ENCODE data around the gene CYCS. TPM values are rescaled to one million over a fixed set of nuclear protein-coding genes. Genes with fewer than 3 reads are reported as not detected.
"Not testable (repeated sequence)": the region's sequence is repeated elsewhere in the genome, so short reads cannot be mapped to it uniquely, and the experiment has no call there.

Gene CYCS
- total and polyA plus RNA-seq, 10 of the 15 experiments (the other 5 are each of a cell fraction or from before 2014, with no cell fraction given) = 113 to 952 (median 356) TPM

GRCh38 chr7:25110514-25110913 lies 14.5 kb downstream of the CYCS start:
- H2AFZ ChIP-seq (ENCODE audit: control insufficient read depth, low read depth, low read length); H3K4me2 ChIP-seq (ENCODE audit: control insufficient read depth, insufficient read depth); POLR2A ChIA-PET; BruUV-seq (replicated peaks); H4K20me1 ChIP-seq (ENCODE audit: control insufficient read depth, insufficient read depth); H3K4me1 ChIP-seq (ENCODE audit: control insufficient read depth, insufficient read depth, low read length); H3K79me2 ChIP-seq (ENCODE audit: control insufficient read depth, insufficient read depth, low read length); H3K27ac ChIP-seq (ENCODE audit: control insufficient read depth, insufficient read depth); H3K36me3 ChIP-seq (ENCODE audit: control insufficient read depth in 2 of 2, insufficient read depth in 2 of 2, low read length in 1 of 2); ATAC-seq; H3K9me3 ChIP-seq (replicated peaks; ENCODE audit: control insufficient read depth, insufficient read depth, low read length); FAIRE-seq; RAD21 ChIA-PET (ENCODE audit: unreplicated experiment); intact Hi-C loops (cut with micrococcal nuclease; ENCODE audit: unreplicated experiment); H3K4me3 ChIP-seq; in situ Hi-C loops (cut with MboI); H3K9ac ChIP-seq (ENCODE audit: control insufficient read depth, insufficient read depth, low read length); DNase-seq (ENCODE audit: low read depth, low spot score); H3K27me3 ChIP-seq (replicated peaks in 1 of 2; ENCODE audit: control insufficient read depth in 2 of 2, insufficient read depth in 2 of 2, low read length in 1 of 2): not testable (repeated sequence)
- CTCF ChIA-PET = interaction anchor here (2.5 kb wide), 1 partner anchor 12 kb away, joined by 16 read pairs; no protein-coding TSS in a partner anchor
- WGBS (ENCODE audit: insufficient coverage, insufficient replicate concordance, low lambda C conversion rate, missing lambda C conversion rate) = 18% methylated on average over 2 of the region's 2 CpGs
- SMC1A ChIA-PET (ENCODE audit: uncharacterized antibody, unreplicated experiment) = interaction anchor here (1.2 to 1.8 kb wide), 2 partner anchors 12 to 17 kb away, joined by 3 to 4 read pairs; no protein-coding TSS in a partner anchor

- ATAC-seq = no peak
- Histone ChIP-seq H3K9ac (ENCODE audit: control insufficient read depth, insufficient read depth, low read length) (no peak overlapping the region), H3K9me3 (replicated peaks; ENCODE audit: control insufficient read depth, insufficient read depth, low read length) (no peaks in the 10 kb centered on the region; the same call in 1 of the 3 replicates), H3K36me3 (ENCODE audit: control insufficient read depth in 2 of 2, insufficient read depth in 2 of 2, low read length in 1 of 2) (no peaks in the 10 kb centered on the region), H3K79me2 (ENCODE audit: control insufficient read depth, insufficient read depth, low read length) (no peaks in the 10 kb centered on the region), H3K4me1 (ENCODE audit: control insufficient read depth, insufficient read depth, low read length) (no peaks in the 10 kb centered on the region), H3K4me3 (no peak overlapping the region), H3K4me2 (ENCODE audit: control insufficient read depth, insufficient read depth) (no peak overlapping the region), H4K20me1 (ENCODE audit: control insufficient read depth, insufficient read depth) (no peaks in the 10 kb centered on the region), H3K27me3 (replicated peaks in 1 of 2; ENCODE audit: control insufficient read depth in 2 of 2, insufficient read depth in 2 of 2, low read length in 1 of 2) (no peaks in the 10 kb centered on the region), H2AFZ (ENCODE audit: control insufficient read depth, low read depth, low read length) (no peak overlapping the region), H3K27ac (ENCODE audit: control insufficient read depth, insufficient read depth) (no peak overlapping the region)
- RAD21 ChIA-PET (ENCODE audit: unreplicated experiment) = no interaction called here
- intact Hi-C loops (cut with micrococcal nuclease; ENCODE audit: unreplicated experiment) = no loop called here
- no peak for FAIRE-seq
- SMC1A ChIA-PET (ENCODE audit: uncharacterized antibody, unreplicated experiment) = interaction anchor here (1.2 kb wide), 1 partner anchor 12 kb away, joined by 3 read pairs; no protein-coding TSS in a partner anchor
- in situ Hi-C loops (cut with MboI) = no loop called here
- CTCF ChIA-PET = interaction anchor here (1.2 to 1.6 kb wide), 2 partner anchors 11 to 14 kb away, joined by 3 to 7 read pairs; no protein-coding TSS in a partner anchor
- BruUV-seq (replicated peaks) = no TSS peak
- no peak for DNase-seq (ENCODE audit: low read depth, low spot score)
- POLR2A ChIA-PET = no interaction called here
- WGBS (ENCODE audit: insufficient coverage, insufficient replicate concordance, low lambda C conversion rate, missing lambda C conversion rate) = 52% methylated on average over 3 of the region's 3 CpGs
- no peak for TF ChIP-seq FOXK2 (IDR thresholded peaks at IDR 0.05)
- TF ChIP-seq ATF2 (IDR thresholded peaks at IDR 0.05; ENCODE audit: low read length) = no peak
- TF ChIP-seq MEF2B (IDR thresholded peaks at IDR 0.05; ENCODE audit: partially characterized antibody, poor library complexity, severe bottlenecking) = no peak
- no peak for TF ChIP-seq CBFB (IDR thresholded peaks at IDR 0.05; ENCODE audit: low read depth)
- TF ChIP-seq CTCF (IDR thresholded peaks at IDR 0.05 in 2 of 3, conservative IDR thresholded peaks at IDR 0.05 in 1 of 3; ENCODE audit: control insufficient read depth in 2 of 3, extremely low read depth in 1 of 3, insufficient read depth in 1 of 3, low read depth in 3 of 3, low read length in 3 of 3) = no peak
- no peak for TF ChIP-seq ZBTB33 (IDR thresholded peaks at IDR 0.05)
- no peak for TF ChIP-seq MYB (IDR thresholded peaks at IDR 0.05; ENCODE audit: borderline replicate concordance, low read depth, low read length)
- no peak for TF ChIP-seq RUNX3 (IDR thresholded peaks at IDR 0.05; ENCODE audit: low read length)
- no peak for TF ChIP-seq ETV6 (conservative IDR thresholded peaks at IDR 0.05 in 1 of 2, IDR thresholded peaks at IDR 0.05 in 1 of 2; ENCODE audit: borderline replicate concordance in 1 of 2, low read depth in 1 of 2)
- no peak for TF ChIP-seq ATF3 (IDR thresholded peaks at IDR 0.05; ENCODE audit: borderline replicate concordance, extremely low read depth, low read depth, low read length)
- TF ChIP-seq MEF2A (IDR thresholded peaks at IDR 0.05; ENCODE audit: insufficient read depth, low read depth, low read length) = no peak
Observed at GRCh38 chr7:25109276-25109675, 15.8 kb downstream of the CYCS start.
